Upper lobe of left lung (tissue), 6 donors: ENCODE measurements around the gene SLFN5. TPM values are rescaled to one million over a fixed set of nuclear protein-coding genes. Genes with fewer than 3 reads are reported as not detected.

Experiments
- ATAC-seq, 2 donors: fragments of 200-7000 bp; cut with Tn5 transposase; one replicate each; pipeline ENCODE4 v1.9.1; 2022; ENCODE audit warnings: mild to moderate bottlenecking in 2 of 2, moderate library complexity in 2 of 2; ENCODE audit not compliant: low FRiP score in 2 of 2
- DNase-seq, 2 donors: peaks; one replicate each; pipeline ENCODE4 v3.0.0-alpha.2; 2019 to 2020
- H3K27ac ChIP-seq, 4 donors: fragments of 200-600 bp; sonication (generic); one replicate each; pipeline ENCODE4 v1.5.1; 2016 to 2019
- H3K27me3 ChIP-seq, 4 donors: fragments of 200-600 bp; sonication (generic); one replicate each; pipeline ENCODE4 v1.5.1; 2017 to 2019
- H3K36me3 ChIP-seq, 4 donors: fragments of 200-600 bp; sonication (generic); one replicate each; pipeline ENCODE4 v1.5.1; 2016 to 2019
- H3K4me1 ChIP-seq, 4 donors: fragments of 200-600 bp; sonication (generic); one replicate each; pipeline ENCODE4 v1.5.1; 2018 to 2019
- H3K4me3 ChIP-seq, 4 donors: fragments of 200-600 bp; sonication (generic); one replicate each; pipeline ENCODE4 v1.5.1; 2017 to 2019; ENCODE audit warnings: mild to moderate bottlenecking in 2 of 4, moderate library complexity in 1 of 4
- H3K9me3 ChIP-seq, 4 donors: fragments of 200-600 bp; sonication (generic); one replicate each; pipeline ENCODE4 v1.5.1; 2018 to 2019
- EP300 ChIP-seq, 4 donors: sonication (generic); formaldehyde crosslinking; IDR thresholded peaks; one replicate each; pipeline ENCODE4 v1.5.1; 2017; ENCODE audit warnings: antibody characterized with exemption in 4 of 4, control low read depth in 2 of 4
- POLR2A ChIP-seq, 4 donors: fragments of 450-650 bp; IDR thresholded peaks; one replicate each; pipeline ENCODE4 v1.5.1; 2016 to 2017; ENCODE audit warnings: antibody characterized with exemption in 4 of 4, mild to moderate bottlenecking in 2 of 4
- POLR2AphosphoS5 ChIP-seq, 2 donors: sonication (generic); formaldehyde crosslinking; IDR thresholded peaks; one replicate each; pipeline ENCODE4 v1.5.1; 2017; ENCODE audit warnings: antibody characterized with exemption in 2 of 2
- WGBS, 2 donors: methylation state at CpG; one replicate each; pipeline ENCODE4 v1.1.5; 2017 to 2018; 5-methylcytosine and 5-hydroxymethylcytosine counted together
- total RNA-seq, 6 donors: library from RNA; depleted of rRNA in 4 of 6; stranded (reverse); fragments of >200 nt in 4 of 6; gene quantifications; one replicate each; pipeline versions ENCODE4 v1.1.0 to v1.2.1, GENCODE V29; 2016 to 2021
- TF ChIP-seq, protein P1 (sequence below), 6 experiments: fragments of 450-650 bp in 4 of 6; fragments of 200-600 bp in 2 of 6; sonication (generic) in 2 of 6; IDR thresholded peaks; one replicate each; pipeline ENCODE4 v1.5.1; 2016 to 2019; ENCODE audit warnings: antibody characterized with exemption in 6 of 6
- donor health status: DM: no; HTN: no; CAD: no; lungs with moderate emphysema.
- donor health status: DM: no; HTN: yes; CAD: no; lungs with severe emphysema.

The SLFN5 gene
- total RNA-seq, 6 donors from 2014 or later: 26.7 to 48.5 (median 43.2) TPM

DNA sequence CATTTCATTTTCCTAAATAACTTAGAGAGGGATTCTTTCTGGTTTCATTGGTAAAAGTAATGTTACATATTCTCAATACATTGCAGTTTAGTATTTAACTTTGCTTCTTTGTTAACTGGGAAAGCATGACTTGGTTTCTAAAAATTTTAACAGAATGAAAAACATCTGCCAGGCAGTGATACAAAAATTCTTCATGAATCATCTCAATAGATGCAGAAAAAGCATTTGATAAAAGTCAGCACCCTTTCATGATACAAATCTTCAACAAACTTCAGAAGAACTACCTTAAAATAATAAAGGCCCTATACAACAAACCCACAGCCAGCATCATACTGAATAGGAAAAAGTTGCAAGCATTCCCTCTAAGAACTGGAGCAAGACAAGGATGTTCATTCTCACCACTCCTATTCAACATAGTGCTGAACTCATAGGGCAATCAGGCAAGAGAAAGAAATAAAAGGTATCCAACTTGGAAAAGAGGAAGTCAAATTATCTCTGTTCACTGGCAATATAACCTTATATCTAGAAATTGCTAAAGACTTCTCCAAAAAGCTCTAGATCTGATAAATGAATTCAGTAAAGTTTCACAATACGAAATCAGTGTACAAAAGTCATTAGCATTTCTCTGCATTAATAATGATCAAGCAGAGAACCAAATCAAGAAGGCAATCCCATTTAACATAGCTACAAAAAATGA lies 50.4 kb downstream of the SLFN5 start:
- no peaks in the 10 kb centered on the region for H3K27me3 ChIP-seq
- 72 to 90% methylated on average over 1 of the region's 1 CpG for WGBS, 2 donors
- ATAC-seq (no peak), DNase-seq (no peak)
- peaks cover 0 to 3% (median 0%) of the 10 kb centered on the region in 4 donors for H3K9me3 ChIP-seq
- no peaks in the 10 kb centered on the region for H3K36me3 ChIP-seq
- H3K4me1 ChIP-seq: no peaks in the 10 kb centered on the region
- TF ChIP-seq EP300 (IDR thresholded peaks at IDR 0.05) (no peak), POLR2AphosphoS5 (IDR thresholded peaks at IDR 0.05) (no peak), POLR2A (IDR thresholded peaks at IDR 0.05) (no peak)
- TF ChIP-seq, protein P1, sequence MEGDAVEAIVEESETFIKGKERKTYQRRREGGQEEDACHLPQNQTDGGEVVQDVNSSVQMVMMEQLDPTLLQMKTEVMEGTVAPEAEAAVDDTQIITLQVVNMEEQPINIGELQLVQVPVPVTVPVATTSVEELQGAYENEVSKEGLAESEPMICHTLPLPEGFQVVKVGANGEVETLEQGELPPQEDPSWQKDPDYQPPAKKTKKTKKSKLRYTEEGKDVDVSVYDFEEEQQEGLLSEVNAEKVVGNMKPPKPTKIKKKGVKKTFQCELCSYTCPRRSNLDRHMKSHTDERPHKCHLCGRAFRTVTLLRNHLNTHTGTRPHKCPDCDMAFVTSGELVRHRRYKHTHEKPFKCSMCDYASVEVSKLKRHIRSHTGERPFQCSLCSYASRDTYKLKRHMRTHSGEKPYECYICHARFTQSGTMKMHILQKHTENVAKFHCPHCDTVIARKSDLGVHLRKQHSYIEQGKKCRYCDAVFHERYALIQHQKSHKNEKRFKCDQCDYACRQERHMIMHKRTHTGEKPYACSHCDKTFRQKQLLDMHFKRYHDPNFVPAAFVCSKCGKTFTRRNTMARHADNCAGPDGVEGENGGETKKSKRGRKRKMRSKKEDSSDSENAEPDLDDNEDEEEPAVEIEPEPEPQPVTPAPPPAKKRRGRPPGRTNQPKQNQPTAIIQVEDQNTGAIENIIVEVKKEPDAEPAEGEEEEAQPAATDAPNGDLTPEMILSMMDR (IDR thresholded peaks at IDR 0.05): no peak
- H3K27ac ChIP-seq: no peak overlapping the region
- H3K4me3 ChIP-seq: no peak overlapping the region

DNA sequence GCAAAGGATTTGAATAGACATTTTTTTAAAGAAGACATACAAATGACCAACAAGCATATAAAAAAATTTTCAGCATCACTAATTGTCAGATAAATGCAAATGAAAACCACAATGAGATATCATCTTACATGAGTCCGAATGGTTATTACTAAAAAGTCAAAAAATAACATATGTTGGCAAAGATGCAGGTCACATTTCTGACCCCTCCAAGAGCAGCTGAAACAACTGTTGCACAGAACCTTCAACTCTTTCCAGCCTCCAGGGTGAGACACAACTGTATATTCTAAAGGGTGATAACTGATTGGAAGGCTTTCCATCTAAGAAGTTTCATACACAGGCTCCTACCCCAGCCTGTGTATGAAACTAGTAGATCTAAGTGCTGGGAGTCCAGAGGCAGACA lies 51.9 kb downstream of the SLFN5 start:
- DNase-seq (no peak), ATAC-seq (no peak)
- Histone ChIP-seq H3K27ac (no peak overlapping the region), H3K4me1 (no peaks in the 10 kb centered on the region), H3K4me3 (no peak overlapping the region), H3K9me3 (no peaks in the 10 kb centered on the region), H3K36me3 (no peaks in the 10 kb centered on the region), H3K27me3 (no peaks in the 10 kb centered on the region)
- WGBS, 2 donors: 77 to 81% methylated on average over 1 of the region's 1 CpG
- TF ChIP-seq, protein P1 (IDR thresholded peaks at IDR 0.05): no peak
- TF ChIP-seq POLR2A (IDR thresholded peaks at IDR 0.05): no peak
- TF ChIP-seq EP300 (IDR thresholded peaks at IDR 0.05): no peak
- no peak for TF ChIP-seq POLR2AphosphoS5 (IDR thresholded peaks at IDR 0.05)

DNA sequence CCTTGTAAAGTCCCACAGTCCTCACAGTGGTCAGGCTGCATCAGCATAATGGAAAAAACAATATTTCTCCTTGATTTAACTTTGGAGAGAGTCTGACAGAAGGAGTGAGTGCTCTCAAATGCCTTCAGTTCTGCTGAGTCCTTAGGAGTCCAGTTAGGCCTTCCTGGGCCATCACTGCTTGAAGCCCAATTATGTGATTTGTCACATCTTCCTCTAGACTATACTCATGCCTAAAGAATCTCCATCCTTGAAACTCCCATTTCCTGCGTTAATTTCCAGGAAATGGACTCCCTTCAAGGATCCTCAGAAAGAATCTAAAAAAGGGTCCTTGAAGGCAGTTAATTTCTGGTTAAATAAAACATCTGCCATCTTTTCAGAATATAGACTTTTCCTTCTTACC lies 52.8 kb downstream of the SLFN5 start:
- DNase-seq: no peak
- Histone ChIP-seq H3K9me3 (peaks cover 0 to under 1% (median 0%) of the 10 kb centered on the region in 4 donors), H3K4me3 (no peak overlapping the region), H3K27ac (no peak overlapping the region), H3K4me1 (no peaks in the 10 kb centered on the region), H3K27me3 (no peaks in the 10 kb centered on the region), H3K36me3 (no peaks in the 10 kb centered on the region)
- TF ChIP-seq EP300 (IDR thresholded peaks at IDR 0.05) (no peak), POLR2AphosphoS5 (IDR thresholded peaks at IDR 0.05) (no peak), POLR2A (IDR thresholded peaks at IDR 0.05) (no peak)
- TF ChIP-seq, protein P1 (IDR thresholded peaks at IDR 0.05): no peak
- ATAC-seq: no peak
- 81 to 82% methylated on average over 1 of the region's 1 CpG for WGBS, 2 donors

DNA sequence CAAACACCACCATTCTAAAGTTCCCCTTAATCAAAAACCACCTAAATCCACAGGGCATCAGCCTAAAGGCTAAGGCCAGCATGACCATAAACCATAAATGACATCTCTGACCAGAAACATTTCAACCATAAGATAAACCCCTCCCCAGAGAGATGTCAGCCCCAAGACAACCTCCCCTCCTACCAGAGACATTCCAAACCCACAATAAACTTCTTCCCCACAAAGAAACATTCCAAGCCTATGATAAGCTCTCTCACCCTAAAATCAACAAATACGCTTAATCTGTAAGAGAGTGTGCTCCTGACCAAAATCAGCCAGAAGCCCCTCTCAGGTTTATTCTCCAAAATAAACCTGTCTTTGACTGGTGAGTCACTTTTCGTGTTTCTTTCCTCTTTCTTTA lies 54.8 kb downstream of the SLFN5 start:
- H3K36me3 ChIP-seq: no peaks in the 10 kb centered on the region
- no peaks in the 10 kb centered on the region for H3K4me1 ChIP-seq
- TF ChIP-seq POLR2AphosphoS5 (IDR thresholded peaks at IDR 0.05): no peak
- TF ChIP-seq, protein P1 (IDR thresholded peaks at IDR 0.05): no peak
- no peak for TF ChIP-seq EP300 (IDR thresholded peaks at IDR 0.05)
- TF ChIP-seq POLR2A (IDR thresholded peaks at IDR 0.05): no peak
- H3K27ac ChIP-seq: no peak overlapping the region
- 95% methylated on average over 2 of the region's 2 CpGs for WGBS, 2 donors
- DNase-seq (no peak), ATAC-seq (no peak)
- no peak overlapping the region for H3K4me3 ChIP-seq
- H3K27me3 ChIP-seq: no peaks in the 10 kb centered on the region
- H3K9me3 ChIP-seq: peaks cover 0 to 4% (median 0%) of the 10 kb centered on the region in 4 donors

DNA sequence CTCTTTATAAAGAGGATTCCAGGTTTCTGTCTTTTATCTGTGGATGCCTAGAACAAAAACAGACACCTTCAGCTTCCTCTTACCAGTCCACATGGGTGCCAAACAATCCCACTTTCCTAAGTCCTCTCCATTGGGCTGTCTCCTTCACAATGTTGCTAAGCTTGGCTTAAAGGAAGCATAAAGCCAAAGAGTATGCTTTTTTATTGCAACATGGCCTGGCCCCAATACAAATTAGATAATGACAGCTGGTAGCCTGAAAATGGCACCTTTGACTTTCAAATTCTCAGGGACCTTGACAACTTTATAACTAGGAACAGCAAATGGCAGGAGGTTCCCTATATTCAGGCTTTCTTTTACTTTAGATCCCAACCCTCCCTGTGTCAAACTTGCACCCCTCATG lies 55.8 kb downstream of the SLFN5 start:
- Histone ChIP-seq H3K9me3 (peaks cover 0 to 8% (median 5%) of the 10 kb centered on the region in 4 donors), H3K36me3 (no peaks in the 10 kb centered on the region), H3K27me3 (no peaks in the 10 kb centered on the region), H3K4me3 (no peak overlapping the region), H3K27ac (no peak overlapping the region), H3K4me1 (no peaks in the 10 kb centered on the region)
- ATAC-seq (no peak), DNase-seq (no peak)
- TF ChIP-seq EP300 (IDR thresholded peaks at IDR 0.05) (no peak), POLR2A (IDR thresholded peaks at IDR 0.05) (no peak), POLR2AphosphoS5 (IDR thresholded peaks at IDR 0.05) (no peak)
